ENCODE measurements around the gene CXCL10.

Gene CXCL10

GRCh38 chr4:75995727-75996126 is 27.6 kb downstream of the CXCL10 start:
- no peak for DNase-seq (ENCODE audit: low read depth in 1 of 2, low spot score in 1 of 2)

GRCh38 chr4:75992462-75992861 is 30.8 kb downstream of the CXCL10 start:
- DNase-seq (ENCODE audit: low read depth in 1 of 2, low spot score in 1 of 2) = no peak

GRCh38 chr4:75989846-75990528 is 33.3 kb downstream of the CXCL10 start:
- no peak for DNase-seq (ENCODE audit: low read depth in 1 of 2, low spot score in 1 of 2)

DNA sequence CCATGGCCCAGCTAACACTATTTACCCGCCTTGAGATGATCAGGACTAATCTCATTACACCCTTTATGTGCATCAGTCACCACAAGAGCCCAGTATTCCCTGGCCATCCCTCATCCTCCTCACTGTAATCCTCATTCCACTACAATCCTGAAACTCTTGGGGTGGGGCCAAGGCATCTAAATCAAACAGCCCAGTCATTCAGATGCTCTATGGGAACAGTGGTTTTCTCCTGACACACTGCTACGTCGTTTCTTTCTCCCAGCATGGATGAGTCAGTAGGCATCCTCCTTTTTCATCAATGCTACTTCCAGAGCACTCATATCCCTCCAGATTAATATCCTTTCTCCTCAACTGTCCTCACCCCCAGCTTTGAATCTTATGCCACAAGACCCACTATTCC is 38.2 kb downstream of the CXCL10 start:
- no peak for DNase-seq (ENCODE audit: low read depth in 1 of 2, low spot score in 1 of 2)

DNA sequence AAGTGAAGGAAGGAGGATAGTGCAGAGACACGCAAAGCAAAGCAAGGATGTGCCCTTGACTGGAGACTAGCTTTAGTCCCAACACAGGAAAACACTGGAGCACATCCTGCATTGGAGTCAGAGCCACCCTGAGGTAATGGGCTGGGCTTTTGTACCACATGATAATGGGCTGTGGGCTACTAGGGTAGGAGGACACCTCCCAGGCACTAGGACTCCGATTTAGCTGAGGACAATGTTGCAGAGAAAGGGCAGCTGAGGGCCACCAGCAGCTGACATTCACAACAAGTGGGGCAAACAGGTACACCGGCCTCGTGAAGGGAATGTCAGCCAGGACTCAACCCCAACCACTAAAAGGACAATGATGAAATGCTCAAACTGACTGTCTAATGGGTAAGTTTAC is 42.7 kb downstream of the CXCL10 start:
- DNase-seq (ENCODE audit: low read depth in 1 of 2, low spot score in 1 of 2) = no peak

DNA sequence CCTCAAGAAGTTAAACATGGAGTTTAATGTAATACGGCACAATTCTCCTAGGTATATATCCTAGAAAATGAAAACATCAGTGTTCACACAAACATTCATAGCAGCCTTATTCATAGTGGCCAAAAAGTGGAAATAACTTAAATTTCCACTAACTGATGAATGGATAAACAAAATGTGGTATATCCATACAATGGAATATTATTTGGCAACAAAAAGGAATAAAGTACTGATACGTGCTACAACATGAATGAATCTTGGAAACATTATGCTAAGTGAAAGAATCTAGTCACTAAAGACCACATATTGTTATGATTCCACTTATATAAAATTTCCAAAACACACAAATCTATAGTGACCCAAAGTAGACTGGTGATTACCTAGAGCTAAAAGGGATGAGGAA is 47.1 kb downstream of the CXCL10 start:
- DNase-seq (ENCODE audit: low read depth in 1 of 2, low spot score in 1 of 2) = no peak

DNA sequence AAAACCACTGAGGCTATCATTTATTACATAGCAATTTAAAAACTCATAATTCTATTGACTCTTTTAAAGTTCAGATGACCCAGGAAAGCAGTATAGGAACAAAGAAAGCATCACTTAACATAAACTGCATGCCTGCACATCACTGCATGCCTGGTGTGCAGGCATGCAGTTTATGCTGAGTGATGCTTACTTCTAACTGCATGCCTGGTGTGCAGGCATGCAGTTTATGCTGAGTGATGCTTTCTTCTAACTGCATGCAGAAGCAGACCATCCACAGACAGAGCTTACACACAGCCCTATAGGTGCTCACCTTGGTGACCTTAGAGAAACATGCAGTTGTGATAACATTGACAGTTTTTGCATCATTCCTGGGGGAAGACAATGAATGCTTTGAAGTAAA is 49.5 kb downstream of the CXCL10 start:
- no peak for DNase-seq (ENCODE audit: low read depth in 1 of 2, low spot score in 1 of 2)

All from stimulated activated CD4-positive, alpha-beta T cell treated with anti-CD3 and anti-CD28 coated beads, Interleukin-15, amount 100 ng/mL, for 1 hour (primary cell).